Dendritic cell treated with granulocyte-macrophage colony-stimulating factor and Interleukin-4, amounts not matched to agents 40 ng/mL and 50 ng/mL, for 4 days (primary cell): ENCODE results near the gene ARL5A.
"Not testable (repeated sequence)": the region's sequence is repeated elsewhere in the genome, so short reads cannot be mapped to it uniquely, and the experiment has no call there.

Experiments
- H3K27ac Mint-ChIP-seq: one replicate; pipeline ENCODE4 v1.8.0; 2022; ENCODE audit warnings: mild to moderate bottlenecking, mixed read lengths
- H3K27me3 Mint-ChIP-seq: one replicate; pipeline ENCODE4 v1.8.0; 2022; ENCODE audit warnings: mild to moderate bottlenecking, mixed read lengths
- H3K36me3 Mint-ChIP-seq: one replicate; pipeline ENCODE4 v1.8.0; 2022; ENCODE audit warnings: low read depth, mixed read lengths
- H3K4me1 Mint-ChIP-seq: one replicate; pipeline ENCODE4 v1.8.0; 2022; ENCODE audit warnings: low read depth, mixed read lengths
- H3K4me3 Mint-ChIP-seq: one replicate; pipeline ENCODE4 v1.8.0; 2022; ENCODE audit warnings: mild to moderate bottlenecking, moderate library complexity, mixed read lengths
- H3K9me3 Mint-ChIP-seq: one replicate; pipeline ENCODE4 v1.8.0; 2022; ENCODE audit warnings: mixed read lengths
- intact Hi-C: fragments of 100-400 bp; cut with micrococcal nuclease; formaldehyde crosslinking; loops from one replicate; pipeline ENCODE4 v1.15.0; 2022

ARL5A gene, protein sequence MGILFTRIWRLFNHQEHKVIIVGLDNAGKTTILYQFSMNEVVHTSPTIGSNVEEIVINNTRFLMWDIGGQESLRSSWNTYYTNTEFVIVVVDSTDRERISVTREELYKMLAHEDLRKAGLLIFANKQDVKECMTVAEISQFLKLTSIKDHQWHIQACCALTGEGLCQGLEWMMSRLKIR

DNA sequence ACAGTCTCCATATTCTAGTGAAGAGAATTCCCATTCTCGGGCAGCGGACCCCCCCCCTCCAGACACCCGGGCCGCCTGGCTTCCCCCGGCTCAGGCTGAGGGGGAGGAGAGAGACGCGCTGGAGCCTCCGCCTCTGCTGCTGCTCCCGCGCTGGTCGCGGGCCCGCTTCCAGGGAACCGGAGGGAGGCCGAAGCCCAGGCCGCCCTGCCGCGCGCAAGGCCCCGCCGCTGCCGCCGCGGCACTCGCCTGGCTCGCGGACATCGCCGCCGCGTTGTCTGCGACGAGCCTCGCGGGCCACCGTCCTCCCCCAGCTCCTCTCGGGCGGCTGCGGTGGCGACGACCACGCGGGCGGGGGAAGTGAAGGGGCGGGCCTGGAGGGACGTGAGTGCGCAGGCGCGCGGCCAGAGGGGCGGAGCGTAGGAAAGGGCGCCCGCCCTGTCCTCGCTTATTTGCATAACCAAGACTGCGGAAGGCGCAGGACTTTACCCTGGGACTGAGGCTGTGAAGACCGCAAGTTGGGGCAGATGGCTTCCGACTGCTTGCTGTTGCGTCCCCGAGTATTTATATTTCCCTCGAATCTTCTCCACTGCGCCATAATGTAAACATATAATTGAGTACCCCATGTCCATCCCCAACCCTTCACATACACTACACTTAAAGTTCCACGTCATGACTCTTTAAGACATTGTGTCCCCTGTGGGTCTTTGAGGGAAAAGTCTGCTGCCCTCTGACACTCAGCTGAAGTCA, at the start of gene ARL5A:
Gene ARL5A, minus strand, starts transcription at position 279 of the 747 bp plus-strand sequence. Its CDS starts 245 bp downstream, at position 34.
- H3K27me3 Mint-ChIP-seq: no peaks in the 10 kb centered on the region
- H3K4me1 Mint-ChIP-seq: peaks cover 37% of the 10 kb centered on the region
- intact Hi-C loops: loop anchor here (5.0 to 10.0 kb wide), 3 partner anchors 59 to 886 kb away; partner anchors contain the start of genes ARL6IP6 and PRPF40A
- peak within 1 kb of the TSS; percentile 89 for H3K27ac Mint-ChIP-seq
- H3K4me3 Mint-ChIP-seq: peak within 1 kb of the TSS; percentile 93
- peaks cover 18% of the 10 kb centered on the region for H3K36me3 Mint-ChIP-seq
- no peaks in the 10 kb centered on the region for H3K9me3 Mint-ChIP-seq

DNA sequence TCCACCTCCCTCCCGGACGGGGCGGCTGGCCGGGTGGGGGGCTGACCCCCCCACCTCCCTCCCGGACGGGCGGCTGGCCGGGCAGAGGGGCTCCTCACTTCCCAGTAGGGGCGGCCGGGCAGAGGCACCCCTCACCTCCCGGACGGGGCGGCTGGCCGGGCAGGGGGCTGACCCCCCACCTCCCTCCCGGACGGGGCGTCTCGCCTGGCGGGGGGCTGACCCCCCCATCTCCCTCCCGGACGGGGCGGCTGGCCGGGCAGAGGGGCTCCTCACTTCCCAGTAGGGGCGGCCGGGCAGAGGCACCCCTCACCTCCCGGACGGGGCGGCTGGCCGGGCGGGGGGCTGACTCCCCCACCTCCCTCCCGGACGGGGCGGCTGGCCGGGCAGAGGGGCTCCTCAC, 47.4 kb upstream of the ARL5A start:
- not testable (repeated sequence) for H3K4me3 Mint-ChIP-seq, H3K36me3 Mint-ChIP-seq, H3K9me3 Mint-ChIP-seq, H3K27me3 Mint-ChIP-seq, H3K27ac Mint-ChIP-seq
- intact Hi-C loops: loop anchor here (10.0 kb wide), 1 partner anchor 69 kb away; no protein-coding TSS in a partner anchor
- peaks cover 29% of the 10 kb centered on the region for H3K4me1 Mint-ChIP-seq

DNA sequence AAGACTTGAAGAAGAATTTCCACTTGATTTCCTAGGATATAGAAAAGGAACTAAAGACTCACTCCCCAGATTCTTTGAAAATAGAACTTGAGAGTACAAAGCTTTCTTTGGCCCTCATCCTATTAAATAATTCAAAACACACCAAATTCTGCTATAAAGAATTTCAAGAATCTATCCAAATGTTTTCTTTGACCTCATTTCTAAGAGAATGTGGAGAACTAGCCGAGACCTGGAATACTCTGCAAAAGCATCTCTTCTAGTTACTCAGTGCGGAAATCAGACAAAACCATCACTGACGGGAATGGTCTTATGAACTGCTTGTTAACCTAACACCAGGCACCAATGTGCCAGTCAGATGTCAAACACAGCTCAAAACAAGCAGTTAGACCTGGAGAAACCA, 44.2 kb upstream of the ARL5A start:
- H3K4me1 Mint-ChIP-seq: peaks cover 7% of the 10 kb centered on the region
- intact Hi-C loops: loop anchor here (10.0 kb wide), 1 partner anchor 72 kb away; no protein-coding TSS in a partner anchor
- H3K27me3 Mint-ChIP-seq: no peaks in the 10 kb centered on the region
- H3K4me3 Mint-ChIP-seq: no peak overlapping the region
- H3K27ac Mint-ChIP-seq: no peak overlapping the region
- H3K9me3 Mint-ChIP-seq: no peaks in the 10 kb centered on the region
- no peaks in the 10 kb centered on the region for H3K36me3 Mint-ChIP-seq

DNA sequence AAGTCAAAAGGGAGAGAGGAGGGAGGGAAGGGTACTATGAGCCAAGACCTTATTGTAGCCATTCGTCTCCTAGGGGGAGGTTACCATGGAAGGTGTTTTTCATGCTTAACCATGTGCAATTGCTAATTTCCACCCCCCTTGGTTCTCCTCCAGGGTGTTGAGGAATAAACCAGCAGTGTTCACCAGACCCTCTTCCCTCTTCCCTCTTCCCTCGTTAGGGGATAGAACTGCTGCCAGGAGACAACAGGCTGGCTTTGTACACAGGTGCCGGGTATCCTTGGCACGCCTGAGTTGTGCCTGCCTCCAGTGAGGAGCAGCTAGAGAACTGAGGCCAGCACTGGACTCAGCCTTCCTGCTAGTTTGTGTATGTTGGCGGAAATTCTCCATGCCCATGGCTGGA, 41.1 kb upstream of the ARL5A start:
- Mint-ChIP-seq H3K27me3 (no peaks in the 10 kb centered on the region), H3K4me3 (no peak overlapping the region), H3K27ac (no peak overlapping the region), H3K36me3 (no peaks in the 10 kb centered on the region), H3K4me1 (peaks cover 3% of the 10 kb centered on the region), H3K9me3 (no peaks in the 10 kb centered on the region)
- intact Hi-C loops: no loop called here

DNA sequence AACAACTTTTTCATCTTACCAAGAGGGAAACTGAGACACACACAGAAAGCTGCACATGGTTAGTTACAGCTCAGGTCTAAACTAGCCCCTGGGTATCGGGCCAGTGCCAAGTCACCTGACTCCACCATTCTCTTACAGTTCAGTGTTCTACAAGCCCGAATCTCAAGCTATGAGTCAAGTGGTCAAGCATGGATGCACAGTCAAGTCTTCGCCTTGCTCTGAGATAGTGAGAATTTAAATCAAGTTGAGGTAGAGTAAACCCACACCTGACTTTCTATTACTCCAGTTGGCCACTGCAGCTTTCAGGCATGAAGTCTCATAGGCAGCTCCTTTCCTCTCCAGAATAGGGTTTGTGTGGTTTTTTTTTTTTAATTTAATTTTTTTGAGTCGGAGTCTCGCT, 34.5 kb upstream of the ARL5A start:
- H3K27me3 Mint-ChIP-seq: no peaks in the 10 kb centered on the region
- H3K4me3 Mint-ChIP-seq: no peak overlapping the region
- no peaks in the 10 kb centered on the region for H3K36me3 Mint-ChIP-seq
- H3K27ac Mint-ChIP-seq: no peak overlapping the region
- H3K9me3 Mint-ChIP-seq: no peaks in the 10 kb centered on the region
- peaks cover 5% of the 10 kb centered on the region for H3K4me1 Mint-ChIP-seq
- intact Hi-C loops: no loop called here

DNA sequence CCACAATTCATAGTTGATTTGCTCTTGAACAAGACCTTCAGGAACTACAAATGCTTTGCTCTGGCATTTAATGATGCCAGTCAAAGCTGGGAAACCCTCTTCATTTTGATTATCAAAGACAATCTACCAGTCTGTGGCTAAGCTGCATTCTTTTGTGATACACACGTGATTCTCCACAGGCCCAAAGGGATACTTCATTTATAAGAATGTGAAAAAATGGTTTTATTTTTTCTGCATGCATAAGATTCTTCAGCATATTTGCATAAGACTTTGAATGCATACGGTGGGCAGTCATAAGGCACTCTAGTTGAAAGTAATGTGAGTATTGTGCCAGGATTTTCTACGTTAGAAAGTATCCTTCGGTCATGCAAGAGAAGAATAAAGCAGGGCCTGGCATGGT, 33.0 kb upstream of the ARL5A start:
- no peak overlapping the region for H3K4me3 Mint-ChIP-seq
- peaks cover 5% of the 10 kb centered on the region for H3K4me1 Mint-ChIP-seq
- no peaks in the 10 kb centered on the region for H3K27me3 Mint-ChIP-seq
- H3K9me3 Mint-ChIP-seq: no peaks in the 10 kb centered on the region
- intact Hi-C loops: no loop called here
- no peak overlapping the region for H3K27ac Mint-ChIP-seq
- no peaks in the 10 kb centered on the region for H3K36me3 Mint-ChIP-seq

DNA sequence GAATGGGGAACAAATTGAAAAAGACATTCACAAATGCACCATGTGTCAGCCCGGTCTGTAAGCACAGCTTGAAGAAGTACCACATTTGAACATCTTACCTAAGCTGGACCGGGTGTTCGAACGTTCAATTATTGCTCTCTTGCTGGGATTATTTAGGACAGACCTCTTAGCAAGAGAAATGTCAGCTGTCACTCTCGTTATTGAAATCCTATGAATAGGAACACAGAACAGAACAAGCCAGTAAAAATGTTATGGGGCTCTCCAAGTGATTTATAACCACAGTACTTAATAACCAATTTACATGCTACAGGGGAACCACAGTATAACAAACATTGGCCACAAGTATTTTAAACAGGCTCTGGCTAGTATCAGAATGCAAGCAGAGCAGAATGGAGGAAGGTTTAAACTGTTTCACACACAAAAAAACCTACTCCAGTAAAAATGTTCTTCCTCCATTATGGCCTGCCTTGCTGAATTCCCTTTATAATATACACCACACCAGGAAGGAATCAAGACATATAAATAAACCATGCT, 32.5 kb upstream of the ARL5A start:
- H3K27ac Mint-ChIP-seq: no peak overlapping the region
- no peaks in the 10 kb centered on the region for H3K36me3 Mint-ChIP-seq
- intact Hi-C loops: no loop called here
- no peaks in the 10 kb centered on the region for H3K9me3 Mint-ChIP-seq
- H3K27me3 Mint-ChIP-seq: no peaks in the 10 kb centered on the region
- no peak overlapping the region for H3K4me3 Mint-ChIP-seq
- H3K4me1 Mint-ChIP-seq: peaks cover 5% of the 10 kb centered on the region

DNA sequence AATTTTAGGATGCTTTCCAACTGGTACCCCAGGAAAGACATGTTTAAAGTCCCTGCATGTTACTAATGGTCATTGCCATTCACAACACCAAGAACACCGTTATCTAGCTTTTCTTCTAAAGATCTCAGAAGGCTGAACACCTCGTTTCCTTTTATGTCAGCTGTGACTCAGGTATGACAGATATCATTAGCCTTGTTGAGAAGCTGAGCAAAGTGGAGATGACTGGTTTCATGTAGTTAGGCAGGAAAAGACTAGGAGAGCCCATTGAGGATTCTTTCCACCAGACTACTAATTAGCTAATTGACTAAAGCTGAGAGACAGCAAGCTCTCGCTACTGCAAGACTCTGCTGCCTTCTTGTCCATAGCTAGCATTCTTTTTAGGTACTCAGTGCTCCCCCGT, 32.0 kb upstream of the ARL5A start:
- H3K9me3 Mint-ChIP-seq: no peaks in the 10 kb centered on the region
- peaks cover 5% of the 10 kb centered on the region for H3K4me1 Mint-ChIP-seq
- H3K4me3 Mint-ChIP-seq: no peak overlapping the region
- intact Hi-C loops: no loop called here
- no peaks in the 10 kb centered on the region for H3K36me3 Mint-ChIP-seq
- no peaks in the 10 kb centered on the region for H3K27me3 Mint-ChIP-seq
- H3K27ac Mint-ChIP-seq: no peak overlapping the region

DNA sequence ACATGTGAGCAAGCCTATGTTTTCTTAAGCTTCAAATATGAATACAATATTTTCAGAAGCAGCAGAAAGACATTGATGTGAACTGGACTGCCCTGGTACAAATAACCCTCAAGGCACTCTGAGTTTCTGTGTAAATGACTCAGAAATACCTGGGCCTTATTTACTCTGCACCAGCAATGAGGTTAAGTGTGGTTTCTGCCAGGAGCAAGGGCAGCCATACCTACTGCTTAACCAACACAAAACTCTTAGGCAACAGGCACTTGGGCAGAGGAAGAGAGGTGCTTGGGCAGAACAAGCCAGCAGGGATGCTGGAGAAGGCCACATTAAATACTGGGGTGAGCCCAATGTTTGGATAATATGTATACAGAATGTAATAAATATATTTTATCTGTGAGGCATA, 29.4 kb upstream of the ARL5A start:
- no peak overlapping the region for H3K4me3 Mint-ChIP-seq
- no peaks in the 10 kb centered on the region for H3K27me3 Mint-ChIP-seq
- H3K27ac Mint-ChIP-seq: no peak overlapping the region
- no peaks in the 10 kb centered on the region for H3K36me3 Mint-ChIP-seq
- peaks cover 5% of the 10 kb centered on the region for H3K4me1 Mint-ChIP-seq
- intact Hi-C loops: no loop called here
- H3K9me3 Mint-ChIP-seq: no peaks in the 10 kb centered on the region

DNA sequence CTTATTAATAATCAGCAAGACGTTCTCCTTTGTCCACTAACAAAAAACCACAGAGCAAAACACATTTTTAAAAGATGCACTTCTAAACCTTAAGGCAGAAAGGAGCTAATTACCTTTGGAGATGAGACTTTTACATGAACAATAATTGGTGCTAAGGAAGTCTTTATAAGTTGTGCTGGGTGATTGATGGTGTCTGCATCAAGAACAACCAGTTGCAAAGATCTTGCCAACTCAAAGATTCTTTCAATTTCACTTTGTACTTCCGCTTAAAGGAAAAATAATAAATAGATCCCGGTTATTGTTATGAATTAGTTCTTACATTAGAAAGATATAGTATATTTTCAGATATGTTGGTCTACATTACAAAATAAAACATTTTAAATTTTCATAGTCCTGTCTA, 26.9 kb upstream of the ARL5A start:
- Mint-ChIP-seq H3K27ac (no peak overlapping the region), H3K36me3 (no peaks in the 10 kb centered on the region), H3K4me1 (peaks cover 5% of the 10 kb centered on the region), H3K4me3 (no peak overlapping the region), H3K27me3 (no peaks in the 10 kb centered on the region), H3K9me3 (no peaks in the 10 kb centered on the region)
- intact Hi-C loops: no loop called here

DNA sequence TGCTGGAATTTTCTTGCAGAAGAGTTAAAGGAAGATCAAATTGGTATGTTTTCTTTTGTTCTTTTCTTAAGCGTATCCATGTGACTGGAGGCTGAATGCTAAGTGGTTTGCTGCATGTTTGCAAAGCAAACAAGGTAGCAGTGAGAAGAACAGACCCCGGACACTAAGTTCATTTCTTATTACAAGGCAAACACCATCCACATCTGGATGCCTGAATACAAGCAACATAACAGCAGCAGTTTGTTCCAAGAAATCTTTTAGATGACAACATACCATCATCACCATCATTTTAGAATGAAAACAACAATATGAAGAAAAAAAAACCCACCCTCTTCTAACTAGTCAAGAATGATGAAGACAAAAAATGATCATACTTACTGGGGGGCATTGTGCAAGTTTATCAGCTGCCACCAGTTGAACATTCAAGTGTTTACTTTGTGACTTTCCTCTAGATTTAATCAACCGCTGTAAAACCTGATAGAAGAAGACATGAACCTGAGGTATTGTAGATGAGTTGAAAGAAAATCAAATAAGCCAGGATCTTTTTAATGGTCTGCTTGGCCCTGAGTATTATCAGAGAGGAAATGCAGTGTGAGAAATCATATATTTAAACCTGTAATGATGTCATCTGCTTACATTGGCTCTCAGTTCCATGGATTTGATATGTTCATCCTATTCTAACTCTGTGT, 25.0 kb upstream of the ARL5A start:
- Mint-ChIP-seq H3K36me3 (no peaks in the 10 kb centered on the region), H3K4me3 (no peak overlapping the region), H3K27me3 (no peaks in the 10 kb centered on the region), H3K4me1 (no peaks in the 10 kb centered on the region), H3K27ac (no peak overlapping the region), H3K9me3 (no peaks in the 10 kb centered on the region)
- intact Hi-C loops: no loop called here

DNA sequence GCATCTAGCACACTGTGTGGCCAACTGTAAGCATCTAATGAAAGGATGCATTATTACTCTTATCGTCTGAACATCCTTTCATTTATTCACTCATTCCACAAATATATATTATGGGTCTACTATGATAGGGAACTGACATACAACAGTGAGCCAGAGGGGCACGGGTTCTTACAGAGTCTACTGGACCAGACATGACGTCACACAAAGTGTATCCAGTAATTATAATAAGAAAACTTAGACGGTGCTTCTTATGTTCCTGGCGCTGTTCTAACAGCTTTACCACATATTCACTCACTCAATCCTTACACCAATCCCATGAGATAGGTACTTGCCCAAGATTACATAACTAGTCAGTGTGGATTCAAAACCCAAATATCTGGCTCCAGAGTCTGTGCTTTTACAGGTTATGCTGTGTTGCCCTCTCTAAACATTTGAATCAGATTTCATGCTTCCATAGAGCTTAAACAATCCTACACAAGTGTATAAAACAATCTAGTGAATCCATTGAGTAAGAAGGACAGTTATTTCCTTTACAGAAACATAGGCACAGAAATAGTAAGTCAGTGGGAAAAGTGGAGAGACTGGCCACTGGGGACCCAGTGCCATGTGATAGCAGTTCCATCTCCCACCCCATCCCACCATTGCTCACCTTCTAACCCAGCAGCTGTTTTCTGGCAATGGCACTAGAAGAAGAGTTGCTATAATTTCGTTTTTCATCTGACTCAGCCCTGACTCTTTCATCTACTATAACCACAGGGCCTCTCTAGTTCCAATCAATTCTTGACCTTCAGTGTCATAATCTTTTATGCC, 24.2 kb upstream of the ARL5A start:
- H3K27ac Mint-ChIP-seq: no peak overlapping the region
- no peak overlapping the region for H3K4me3 Mint-ChIP-seq
- no peaks in the 10 kb centered on the region for H3K4me1 Mint-ChIP-seq
- no peaks in the 10 kb centered on the region for H3K36me3 Mint-ChIP-seq
- no peaks in the 10 kb centered on the region for H3K9me3 Mint-ChIP-seq
- intact Hi-C loops: no loop called here
- no peaks in the 10 kb centered on the region for H3K27me3 Mint-ChIP-seq

DNA sequence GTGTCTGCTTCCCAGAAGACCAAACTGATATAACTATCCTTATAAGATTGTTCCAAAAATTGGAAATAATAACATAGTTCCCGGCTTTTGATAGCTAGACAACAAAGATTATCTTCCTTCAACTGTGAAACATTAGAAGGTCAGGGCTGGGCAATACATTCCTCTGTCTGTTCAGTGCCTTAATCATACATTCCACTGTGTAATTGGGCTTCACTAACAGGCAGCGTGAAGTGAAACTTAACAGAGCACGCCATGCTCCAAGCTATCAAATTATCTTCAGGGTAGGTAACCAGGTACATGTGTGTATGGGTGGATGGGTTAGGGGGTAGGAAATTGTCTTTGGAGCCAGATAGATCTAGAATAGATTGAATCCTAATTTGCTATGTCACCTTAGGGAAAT, 23.5 kb upstream of the ARL5A start:
- no peak overlapping the region for H3K4me3 Mint-ChIP-seq
- H3K4me1 Mint-ChIP-seq: no peaks in the 10 kb centered on the region
- no peaks in the 10 kb centered on the region for H3K9me3 Mint-ChIP-seq

More for the DNA sequence above, 23.5 kb upstream of the ARL5A start:
- no peaks in the 10 kb centered on the region for H3K36me3 Mint-ChIP-seq
- intact Hi-C loops: no loop called here
- H3K27ac Mint-ChIP-seq: no peak overlapping the region
- H3K27me3 Mint-ChIP-seq: no peaks in the 10 kb centered on the region
